Mesothelial cell of epicardium (in vitro differentiated cells): ENCODE measurements around the gene CRNN. TPM values are rescaled to one million over a fixed set of nuclear protein-coding genes. Genes with fewer than 3 reads are reported as not detected.

Experiments used
- DNase-seq, 2 experiments: peaks; one replicate each; pipeline ENCODE4 v3.0.0; 2021; ENCODE audit warnings: low spot score in 2 of 2; ENCODE audit not compliant: unreplicated experiment in 2 of 2
- H3K27ac Mint-ChIP-seq: 2 replicates; pipeline ENCODE4 v1.8.0; 2021; ENCODE audit warnings: mixed read lengths
- H3K27me3 Mint-ChIP-seq: 2 replicates; pipeline ENCODE4 v1.8.0; 2021; ENCODE audit warnings: low read depth, mixed read lengths
- H3K36me3 Mint-ChIP-seq: 2 replicates; pipeline ENCODE4 v1.8.0; 2021; ENCODE audit warnings: mixed read lengths
- H3K4me1 Mint-ChIP-seq: 2 replicates; pipeline ENCODE4 v1.8.0; 2021; ENCODE audit warnings: mixed read lengths
- H3K4me3 Mint-ChIP-seq: 2 replicates; pipeline ENCODE4 v1.8.0; 2021; ENCODE audit warnings: mild to moderate bottlenecking, moderate library complexity, mixed read lengths
- H3K9me3 Mint-ChIP-seq: 2 replicates; pipeline ENCODE4 v1.8.0; 2021; ENCODE audit warnings: mixed read lengths
- CTCF ChIP-seq: fragments of 200-600 bp; sonication (generic); IDR thresholded peaks from one replicate; pipeline ENCODE4 v1.5.0; 2021; ENCODE audit warnings: antibody characterized with exemption; ENCODE audit not compliant: unreplicated experiment
- total RNA-seq: library from RNA; stranded (reverse); gene quantifications from 3 replicates; pipeline ENCODE4 v1.2.1, GENCODE V29; 2021

The CRNN gene
- total RNA-seq, 1 donor from 2014 or later, result not detected

- H3K4me1 Mint-ChIP-seq, result no peaks in the 10 kb centered on the region
- H3K9me3 Mint-ChIP-seq, result peaks cover 72% of the 10 kb centered on the region
- H3K4me3 Mint-ChIP-seq, result no peak within 1 kb of the TSS
- no peak for TF ChIP-seq CTCF
- no peak for DNase-seq
- H3K27me3 Mint-ChIP-seq, result no peaks in the 10 kb centered on the region
- H3K36me3 Mint-ChIP-seq, result no peaks in the 10 kb centered on the region
- no peak within 1 kb of the TSS for H3K27ac Mint-ChIP-seq
Observed at GRCh38 chr1:152359906-152360305, 54.2 kb downstream of the CRNN start, which contains the start of gene FLG2. Gene FLG2 (minus strand): TSS chr1:152360006. CDS start chr1:152358884, 1,122 bp downstream.

Other genes with a start within 250 kb of the CRNN start
- not detected in 3 replicates for gene HRNR, start 190.1 kb downstream of the CRNN start, total RNA-seq
- gene FLG, start 89.0 kb downstream of the CRNN start, total RNA-seq, result not detected in 3 replicates
- not detected in 3 replicates for gene FLG2, start 54.3 kb downstream of the CRNN start, total RNA-seq
- not detected in 3 replicates for gene LCE5A, start 96.5 kb upstream of the CRNN start, total RNA-seq
- not detected in 3 replicates for gene CRCT1, start 100.2 kb upstream of the CRNN start, total RNA-seq
- not detected in 3 replicates for gene LCE3E, start 152.5 kb upstream of the CRNN start, total RNA-seq
- gene LCE3D, start 166.3 kb upstream of the CRNN start, total RNA-seq, result not detected in 3 replicates
- not detected in 3 replicates for gene LCE3C, start 186.0 kb upstream of the CRNN start, total RNA-seq
- not detected in 3 replicates for gene LCE3B, start 199.5 kb upstream of the CRNN start, total RNA-seq
- gene LCE3A, start 208.8 kb upstream of the CRNN start, total RNA-seq, result not detected in 3 replicates
- not detected in 3 replicates for gene LCE2D, start 249.1 kb upstream of the CRNN start, total RNA-seq